ENCODE measurements around the gene NAV2. TPM values are rescaled to one million over a fixed set of nuclear protein-coding genes. Genes with fewer than 3 reads are reported as not detected.
"Not testable (repeated sequence)": the region's sequence is repeated elsewhere in the genome, so short reads cannot be mapped to it uniquely, and the experiment has no call there.

Gene NAV2
- total RNA-seq, 1 donor from 2014 or later, result 40.6 TPM

GRCh38 chr11:19917069-19917468 is 204.4 kb downstream of the NAV2 start:
- DNase-seq (ENCODE audit: extremely low read depth, low read depth, low spot score), result no peak

DNA sequence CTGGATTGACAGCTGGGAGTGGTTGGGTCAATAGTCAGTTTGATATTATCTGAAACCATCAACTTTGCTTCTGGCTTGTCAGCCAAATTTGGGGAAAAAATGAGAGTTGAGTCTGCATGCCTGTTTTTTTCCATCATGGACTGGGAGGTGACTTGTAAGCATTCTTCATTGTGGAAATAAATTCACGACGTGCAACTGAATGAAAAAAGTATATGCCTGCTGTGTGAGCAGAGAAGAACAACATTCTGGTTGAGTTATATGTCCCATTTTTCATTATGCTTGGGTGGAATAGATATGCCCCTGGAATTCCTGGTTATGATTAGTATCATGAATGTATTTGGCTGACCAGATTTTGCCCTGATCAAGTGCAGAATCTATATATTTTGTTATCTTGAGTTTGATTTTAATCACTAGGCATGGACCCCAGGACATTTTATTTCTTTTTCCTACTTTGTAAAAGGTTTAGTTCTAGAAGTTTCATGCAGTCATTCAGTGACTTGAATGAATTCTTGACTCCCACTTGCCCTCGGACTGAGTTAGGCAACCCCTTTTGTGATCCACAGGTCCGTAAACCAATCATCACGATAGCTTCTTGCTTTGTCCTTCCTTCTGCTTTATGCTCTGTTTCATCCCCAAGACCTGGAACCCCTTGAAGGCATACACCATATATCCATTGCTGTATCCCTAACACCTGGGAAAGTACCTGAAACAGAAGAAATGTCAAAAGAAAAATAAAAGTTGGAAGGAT is 205.8 kb downstream of the NAV2 start:
- no peak for DNase-seq (ENCODE audit: extremely low read depth, low read depth, low spot score)

- DNase-seq (ENCODE audit: extremely low read depth, low read depth, low spot score), result peak; percentile 90
Observed at GRCh38 chr11:19919050-19919561, 206.5 kb downstream of the NAV2 start.

GRCh38 chr11:19920982-19921381 is 208.3 kb downstream of the NAV2 start:
- DNase-seq (ENCODE audit: extremely low read depth, low read depth, low spot score), result no peak

GRCh38 chr11:19921976-19922688 is 209.5 kb downstream of the NAV2 start:
- DNase-seq (ENCODE audit: extremely low read depth, low read depth, low spot score), result no peak

DNA sequence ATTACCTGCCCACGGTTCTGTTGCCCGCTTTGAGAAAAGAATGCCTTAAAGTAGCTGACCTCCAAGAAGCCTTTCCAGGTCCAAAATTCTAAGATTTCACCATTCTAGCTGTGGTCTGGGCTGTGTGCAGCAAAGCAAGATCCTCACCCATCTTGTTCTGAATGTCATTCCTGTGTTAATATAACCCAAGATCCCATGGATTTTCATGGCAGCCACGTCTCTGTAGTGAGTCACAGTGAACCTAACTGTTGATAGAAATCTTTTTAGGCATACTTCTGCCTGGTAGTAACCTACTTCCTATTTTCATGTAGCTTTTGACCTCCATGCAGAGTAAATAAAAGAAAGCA is 210.0 kb downstream of the NAV2 start:
- no peak for DNase-seq (ENCODE audit: extremely low read depth, low read depth, low spot score)

- DNase-seq (ENCODE audit: extremely low read depth, low read depth, low spot score), result no peak
Observed at GRCh38 chr11:19923626-19924025, 211.0 kb downstream of the NAV2 start.

GRCh38 chr11:19924311-19924710 is 211.7 kb downstream of the NAV2 start:
- no peak for DNase-seq (ENCODE audit: extremely low read depth, low read depth, low spot score)

GRCh38 chr11:19924716-19925115 is 212.1 kb downstream of the NAV2 start:
- DNase-seq (ENCODE audit: extremely low read depth, low read depth, low spot score), result no peak

GRCh38 chr11:19927403-19927802 is 214.8 kb downstream of the NAV2 start:
- DNase-seq (ENCODE audit: extremely low read depth, low read depth, low spot score), result not testable (repeated sequence)

DNA sequence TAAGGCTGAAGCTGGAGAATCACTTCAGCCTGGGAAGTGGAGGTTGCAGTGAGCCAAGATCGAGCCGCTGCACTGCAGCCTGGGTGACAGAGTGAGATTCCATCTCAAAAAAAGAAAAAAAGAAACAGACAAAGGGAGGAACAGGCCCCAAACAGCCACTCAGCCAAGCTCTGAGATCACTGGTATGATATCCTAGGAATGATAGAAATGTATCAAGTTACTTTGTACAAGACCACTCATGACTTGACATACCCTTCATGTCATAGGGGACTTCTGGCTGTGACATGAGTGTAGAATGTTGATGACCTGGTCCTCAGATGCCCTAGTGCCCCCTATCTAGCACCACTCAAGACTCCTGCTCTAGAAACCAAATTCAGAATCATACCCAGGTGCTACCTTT is 216.5 kb downstream of the NAV2 start:
- DNase-seq (ENCODE audit: extremely low read depth, low read depth, low spot score), result no peak

GRCh38 chr11:19929655-19930054 is 217.0 kb downstream of the NAV2 start:
- no peak for DNase-seq (ENCODE audit: extremely low read depth, low read depth, low spot score)

- no peak for DNase-seq (ENCODE audit: extremely low read depth, low read depth, low spot score)
Observed at GRCh38 chr11:19931141-19931770, 218.6 kb downstream of the NAV2 start.

DNA sequence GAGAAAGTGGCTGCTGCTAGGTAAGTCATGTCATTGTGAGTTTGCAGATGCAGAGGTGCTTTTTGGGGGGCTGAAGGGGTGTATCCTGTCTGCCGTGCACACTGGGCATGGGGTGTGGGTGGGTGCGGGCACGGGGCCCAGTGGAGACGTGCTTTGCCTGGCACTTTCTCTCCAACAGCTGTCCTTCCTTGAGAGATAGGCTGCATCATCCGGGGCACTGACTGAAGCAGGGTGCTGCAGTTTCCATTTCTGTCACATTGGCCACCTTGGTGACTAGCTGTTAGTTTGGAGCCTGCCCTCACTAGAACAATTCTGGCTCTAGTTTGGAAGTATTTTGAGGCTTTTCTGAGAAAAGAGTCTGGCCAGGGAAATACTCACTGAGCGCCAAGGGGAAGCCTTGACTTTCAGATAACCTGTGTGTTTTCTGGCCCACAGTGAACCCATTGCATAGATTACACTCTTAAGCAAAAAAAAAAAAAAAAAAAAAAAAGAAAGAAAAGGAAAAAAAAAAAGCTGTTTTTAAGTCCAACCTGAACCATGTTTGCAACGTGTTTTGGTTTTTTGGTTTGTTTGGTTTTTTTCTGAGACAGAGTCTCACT is 219.2 kb downstream of the NAV2 start:
- no peak for DNase-seq (ENCODE audit: extremely low read depth, low read depth, low spot score)

GRCh38 chr11:19933132-19933735 is 220.6 kb downstream of the NAV2 start:
- no peak for DNase-seq (ENCODE audit: extremely low read depth, low read depth, low spot score)

- no peak for DNase-seq (ENCODE audit: extremely low read depth, low read depth, low spot score)
Observed at GRCh38 chr11:19933801-19934488, 221.3 kb downstream of the NAV2 start.

- DNase-seq (ENCODE audit: extremely low read depth, low read depth, low spot score), result no peak
Observed at GRCh38 chr11:19934828-19935259, 222.2 kb downstream of the NAV2 start.

GRCh38 chr11:19935507-19935906 is 222.9 kb downstream of the NAV2 start:
- no peak for DNase-seq (ENCODE audit: extremely low read depth, low read depth, low spot score)

DNA sequence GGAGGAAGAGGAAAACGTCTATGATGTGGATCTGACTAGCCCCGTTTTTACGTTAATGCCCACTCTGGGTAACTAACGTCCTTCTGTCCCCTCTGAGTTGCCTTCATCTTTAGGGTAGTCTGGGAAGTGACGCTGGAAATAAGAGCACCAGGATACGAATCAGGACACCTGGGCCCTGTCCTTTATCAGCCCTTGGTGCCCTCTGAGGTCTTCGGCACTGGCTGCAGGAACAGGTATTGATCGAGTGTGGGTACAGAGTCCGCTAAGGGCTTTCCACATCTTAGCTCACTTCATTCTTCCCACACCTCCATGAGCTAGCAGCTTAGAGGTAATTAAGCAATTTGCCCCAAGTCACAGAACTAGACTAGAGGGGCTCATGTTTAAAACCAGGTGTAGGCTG is 223.8 kb downstream of the NAV2 start:
- DNase-seq (ENCODE audit: extremely low read depth, low read depth, low spot score), result no peak

DNA sequence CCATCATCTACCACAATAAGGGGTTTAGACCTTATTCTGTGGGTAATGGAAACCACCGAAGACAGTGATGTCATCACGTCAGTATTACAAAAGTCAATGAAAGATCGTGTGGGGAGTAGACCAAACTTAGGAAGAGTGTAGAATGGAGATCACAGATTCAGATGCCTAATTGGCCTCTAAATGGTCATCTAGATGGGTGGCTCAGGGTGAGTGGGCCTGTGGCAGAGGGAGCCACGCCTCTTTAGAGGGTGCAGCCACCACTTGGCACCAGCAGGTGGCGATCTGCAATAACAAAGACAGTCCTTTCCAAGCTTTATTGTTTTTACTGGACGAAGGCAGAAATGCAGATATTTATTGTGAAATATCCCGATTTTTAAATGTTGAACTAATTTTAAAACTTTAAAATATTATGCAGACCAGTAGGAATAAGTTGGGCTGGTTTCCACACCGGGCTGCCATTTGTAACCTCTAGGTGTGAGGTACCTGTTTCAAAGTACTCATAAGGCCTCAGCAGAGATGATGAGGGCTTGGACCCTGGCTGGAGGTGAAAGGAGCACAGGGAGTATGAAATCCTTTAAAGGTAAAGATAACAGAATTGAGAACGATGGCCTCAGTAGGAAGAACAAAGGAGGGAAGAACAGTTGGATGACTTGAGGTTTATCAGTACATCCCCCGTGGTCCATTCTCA is 225.7 kb downstream of the NAV2 start:
- no peak for DNase-seq (ENCODE audit: extremely low read depth, low read depth, low spot score)
